H1 (cell line): ENCODE data around the gene MYO9A. TPM values are rescaled to one million over a fixed set of nuclear protein-coding genes. Genes with fewer than 3 reads are reported as not detected.

Source experiments
- CTCF ChIA-PET: fragments of 300-600 bp; sonication (Branson Sonifier 250); formaldehyde crosslinking; loops from one replicate; lab custom pipeline; 2021; ENCODE audit not compliant: partially characterized antibody; lab: Charles Lee
- POLR2A ChIA-PET: fragments of 300-600 bp; sonication (Branson Sonifier 250); formaldehyde crosslinking; loops from one replicate; lab custom pipeline; 2021; ENCODE audit warnings: inconsistent platforms; ENCODE audit not compliant: partially characterized antibody; lab: Charles Lee
- DNase-seq, 2 experiments: peaks; one replicate each; pipeline versions ENCODE4 v3.0.0 to v3.0.0-alpha.2; 2010 to 2022; ENCODE audit warnings: low spot score in 2 of 2, low read depth in 1 of 2, mixed read lengths in 1 of 2
- FAIRE-seq: peaks from 2 replicates; lab custom pipeline; 2011; peaks lifted over from hg19 to GRCh38; lab: Jason Lieb, UNC
- H2AFZ ChIP-seq: 2 replicates; pipeline ENCODE4 v1.8.1; 2012; ENCODE audit warnings: low read length, inconsistent platforms
- H2AK5ac ChIP-seq: 2 replicates; pipeline ENCODE4 v1.6.1; 2013; ENCODE audit warnings: low read depth, low read length
- H2BK120ac ChIP-seq: replicated peaks from 2 replicates; pipeline ENCODE3; 2013; ENCODE audit warnings: low read depth, low read length, inconsistent platforms
- H2BK12ac ChIP-seq: 2 replicates; pipeline ENCODE4 v1.6.1; 2013; ENCODE audit warnings: low read depth, low read length
- H2BK15ac ChIP-seq: 2 replicates; pipeline ENCODE4 v1.6.1; 2013; ENCODE audit warnings: low read length
- H2BK20ac ChIP-seq: 2 replicates; pipeline ENCODE4 v1.6.1; 2013; ENCODE audit warnings: low read length
- H2BK5ac ChIP-seq: 2 replicates; pipeline ENCODE4 v1.6.1; 2013; ENCODE audit warnings: low read depth, low read length
- H3K14ac ChIP-seq: 2 replicates; pipeline ENCODE4 v1.6.1; 2013; ENCODE audit warnings: inconsistent platforms; ENCODE audit not compliant: insufficient read length
- H3K18ac ChIP-seq: 2 replicates; pipeline ENCODE4 v1.6.1; 2013; ENCODE audit warnings: low read length; ENCODE audit errors: extremely low read depth
- H3K23ac ChIP-seq: 2 replicates; pipeline ENCODE4 v1.6.1; 2013; ENCODE audit warnings: inconsistent platforms; ENCODE audit not compliant: insufficient read length
- H3K23me2 ChIP-seq: 2 replicates; pipeline ENCODE4 v1.6.1; 2013; ENCODE audit warnings: low read depth, low read length
- H3K27ac ChIP-seq: 2 replicates; pipeline ENCODE4 v1.6.1; 2011; ENCODE audit warnings: low read depth, low read length, inconsistent platforms
- H3K27me3 ChIP-seq, 4 experiments: replicated peaks in 1 of 4; 1 replicate in 1 of 4; 2 replicates in 3 of 4; pipeline versions ENCODE4 v1.6.1 to v1.8.1; 2011 to 2013; ENCODE audit warnings: low read length in 3 of 4, mild to moderate bottlenecking in 3 of 4, inconsistent platforms in 2 of 4, mixed read lengths in 2 of 4, moderate library complexity in 1 of 4; ENCODE audit not compliant: control insufficient read depth in 3 of 4, insufficient read depth in 3 of 4; ENCODE audit errors: extremely low read depth in 1 of 4
- H3K36me3 ChIP-seq, 4 experiments: 2 replicates each; pipeline versions ENCODE4 v1.6.1 to v1.8.1; 2011 to 2013; ENCODE audit warnings: mild to moderate bottlenecking in 4 of 4, low read length in 3 of 4, moderate library complexity in 2 of 4, control low read depth in 1 of 4, inconsistent platforms in 1 of 4; ENCODE audit not compliant: insufficient read depth in 4 of 4, control insufficient read depth in 2 of 4
- H3K4ac ChIP-seq: replicated peaks from 2 replicates; pipeline ENCODE3; 2013; ENCODE audit warnings: low read length, low read depth, mixed read lengths, inconsistent platforms; ENCODE audit not compliant: insufficient read length
- H3K4me1 ChIP-seq, 4 experiments: replicated peaks in 1 of 4; 1 replicate in 1 of 4; 2 replicates in 3 of 4; pipeline versions ENCODE4 v1.6.1 to v1.8.1; 2011 to 2013; ENCODE audit warnings: low read length in 3 of 4, inconsistent platforms in 2 of 4, mixed read lengths in 1 of 4; ENCODE audit not compliant: insufficient read depth in 4 of 4, control insufficient read depth in 3 of 4
- H3K4me2 ChIP-seq, 2 experiments: 2 replicates each; pipeline versions ENCODE4 v1.6.1 to v1.8.1; 2011 to 2013; ENCODE audit warnings: low read depth in 2 of 2, low read length in 2 of 2, control low read depth in 1 of 2, inconsistent platforms in 1 of 2, mild to moderate bottlenecking in 1 of 2; ENCODE audit not compliant: insufficient read depth in 1 of 2
- H3K4me3 ChIP-seq, 4 experiments: fragments of 200-600, 300-600 bp in 1 of 4; sonication (generic), shearing (Covaris generic), sonication (Bioruptor Twin) in 1 of 4; 2 replicates each; pipeline versions ENCODE4 v1.5.1 to v1.8.1; 2011 to 2016; ENCODE audit warnings: low read length in 4 of 4, low read depth in 3 of 4, control low read depth in 2 of 4, inconsistent platforms in 2 of 4, mild to moderate bottlenecking in 2 of 4, mixed read lengths in 1 of 4, moderate library complexity in 1 of 4; ENCODE audit not compliant: insufficient read depth in 2 of 4; ENCODE audit errors: extremely low read depth in 1 of 4
- H3K56ac ChIP-seq: replicated peaks from 2 replicates; pipeline ENCODE3; 2013; ENCODE audit warnings: low read depth, mild to moderate bottlenecking, mixed read lengths, low read length, inconsistent platforms; ENCODE audit not compliant: insufficient read length
- H3K79me1 ChIP-seq: 2 replicates; pipeline ENCODE4 v1.6.1; 2013; ENCODE audit warnings: low read depth, low read length, control low read depth
- H3K79me2 ChIP-seq, 2 experiments: 2 replicates each; pipeline versions ENCODE4 v1.6.1 to v1.8.1; 2012 to 2013; ENCODE audit warnings: low read length in 2 of 2, mild to moderate bottlenecking in 2 of 2, inconsistent platforms in 1 of 2; ENCODE audit not compliant: insufficient read depth in 2 of 2, control insufficient read depth in 1 of 2
- H3K9ac ChIP-seq, 4 experiments: replicated peaks in 1 of 4; 1 replicate in 1 of 4; 2 replicates in 3 of 4; pipeline versions ENCODE4 v1.6.1 to v1.8.1; 2011 to 2013; ENCODE audit warnings: low read depth in 3 of 4, low read length in 3 of 4, control low read depth in 2 of 4, mild to moderate bottlenecking in 2 of 4, moderate library complexity in 2 of 4, inconsistent platforms in 1 of 4; ENCODE audit errors: extremely low read depth in 1 of 4
- H3K9me3 ChIP-seq, 2 experiments: 2 replicates each; pipeline versions ENCODE4 v1.6.1 to v1.8.1; 2012 to 2013; ENCODE audit warnings: mild to moderate bottlenecking in 2 of 2, moderate library complexity in 2 of 2, control low read depth in 1 of 2, inconsistent platforms in 1 of 2, low read depth in 1 of 2, low read length in 1 of 2, mixed read lengths in 1 of 2; ENCODE audit not compliant: insufficient read depth in 2 of 2
- H4K20me1 ChIP-seq, 2 experiments: replicated peaks in 1 of 2; 2 replicates each; pipeline versions ENCODE3 to v1.8.1; 2011 to 2013; ENCODE audit warnings: inconsistent platforms in 2 of 2, low read length in 2 of 2, mild to moderate bottlenecking in 1 of 2; ENCODE audit not compliant: insufficient read depth in 2 of 2, control insufficient read depth in 1 of 2
- H4K5ac ChIP-seq: 2 replicates; pipeline ENCODE4 v1.6.1; 2013; ENCODE audit warnings: low read length, low read depth, mixed read lengths, inconsistent platforms; ENCODE audit not compliant: insufficient read length
- H4K8ac ChIP-seq: 2 replicates; pipeline ENCODE4 v1.8.0; 2013; ENCODE audit warnings: mild to moderate bottlenecking, moderate library complexity, low read length, inconsistent platforms; ENCODE audit not compliant: insufficient read depth; ENCODE audit errors: extremely low read depth
- H4K91ac ChIP-seq: replicated peaks from 2 replicates; pipeline ENCODE3; 2013; ENCODE audit warnings: low read length, mixed read lengths, inconsistent platforms; ENCODE audit not compliant: insufficient read length
- ASH2L ChIP-seq: fragments of 200-600, 300-600 bp; sonication (generic); IDR thresholded peaks from one replicate; pipeline ENCODE4 v1.7.1; 2017; ENCODE audit warnings: low read length
- ATF3 ChIP-seq: IDR thresholded peaks from 2 replicates; pipeline ENCODE4 v1.6.1; 2011; ENCODE audit warnings: low read depth, mild to moderate bottlenecking, low read length; ENCODE audit not compliant: insufficient read depth
- CTBP2 ChIP-seq: IDR thresholded peaks from 2 replicates; pipeline ENCODE4 v1.7.0; 2011; ENCODE audit warnings: borderline replicate concordance, mild to moderate bottlenecking, moderate library complexity, mixed read lengths, low read length; ENCODE audit not compliant: insufficient read depth, insufficient read length
- GTF2F1 ChIP-seq: IDR thresholded peaks from 2 replicates; pipeline ENCODE4 v1.6.1; 2012; ENCODE audit warnings: low read depth, low read length, improper control_type of control experiment, borderline replicate concordance
- HDAC2 ChIP-seq, 2 experiments: fragments of 300-600 bp in 1 of 2; sonication (generic) in 1 of 2; IDR thresholded peaks; 2 replicates each; pipeline ENCODE4 v1.6.1; 2011 to 2012; ENCODE audit warnings: low read depth in 2 of 2, low read length in 2 of 2, mild to moderate bottlenecking in 2 of 2, moderate library complexity in 2 of 2, borderline replicate concordance in 1 of 2, inconsistent platforms in 1 of 2
- JUN ChIP-seq: IDR thresholded peaks from 2 replicates; pipeline ENCODE4 v1.6.1; 2011; ENCODE audit warnings: low read depth, mild to moderate bottlenecking, improper control_type of control experiment, low read length
- KDM5A ChIP-seq: fragments of 200-600 bp; IDR thresholded peaks from 2 replicates; pipeline ENCODE4 v1.7.1; 2012; ENCODE audit warnings: mild to moderate bottlenecking, low read length, inconsistent platforms, mixed read lengths
- SIX5 ChIP-seq: IDR thresholded peaks from 2 replicates; pipeline ENCODE4 v1.6.1; 2011; ENCODE audit warnings: mild to moderate bottlenecking, low read depth, low read length
- WGBS, 2 experiments: shearing (Covaris generic) in 1 of 2; methylation state at CpG; one replicate each; pipeline versions ENCODE4 v1.1.6 to v1.1.7; 2013 to 2015; ENCODE audit warnings: low lambda C conversion rate in 2 of 2, mixed read lengths in 2 of 2, inconsistent platforms in 1 of 2, low coverage in 1 of 2, missing lambda C conversion rate in 1 of 2; ENCODE audit not compliant: insufficient replicate concordance in 2 of 2, insufficient coverage in 1 of 2, insufficient read length in 1 of 2; ENCODE audit errors: extremely low coverage in 1 of 2, missing lambda C conversion rate in 1 of 2; 5-methylcytosine and 5-hydroxymethylcytosine counted together
- polyA plus RNA-seq, 7 experiments: library from polyadenylated mRNA; depleted of rRNA in 3 of 7; stranded (reverse) in 5 of 7; unstranded in 2 of 7; fragments of >200 nt in 5 of 7; fragments of 200-250 nt in 2 of 7; gene quantifications; 1 replicate in 5 of 7; 2 replicates in 1 of 7; 4 replicates in 1 of 7; pipeline versions ENCODE4 v1.2.1 to v1.2.3, GENCODE V29; 2011 to 2013; ENCODE audit warnings: missing spikeins in 2 of 7, mixed read lengths in 2 of 7
- total RNA-seq: library from RNA; stranded (reverse); fragmentation: NEBNext Ultra II Directional; extraction: Animal tissue kit (Norgen Biotek cat#: 25700); gene quantifications from 2 replicates; pipeline ENCODE4 v1.2.1, GENCODE V29; 2021
- TF ChIP-seq, protein P1 (sequence below): IDR thresholded peaks from 2 replicates; pipeline ENCODE4 v1.6.1; 2011; ENCODE audit warnings: low read length, improper control_type of control experiment

The MYO9A gene
- total and polyA plus RNA-seq, 2 of the 8 experiments (the other 6 are each of a cell fraction or from before 2014, with no cell fraction given) = 3.9 to 26.0 TPM

DNA sequence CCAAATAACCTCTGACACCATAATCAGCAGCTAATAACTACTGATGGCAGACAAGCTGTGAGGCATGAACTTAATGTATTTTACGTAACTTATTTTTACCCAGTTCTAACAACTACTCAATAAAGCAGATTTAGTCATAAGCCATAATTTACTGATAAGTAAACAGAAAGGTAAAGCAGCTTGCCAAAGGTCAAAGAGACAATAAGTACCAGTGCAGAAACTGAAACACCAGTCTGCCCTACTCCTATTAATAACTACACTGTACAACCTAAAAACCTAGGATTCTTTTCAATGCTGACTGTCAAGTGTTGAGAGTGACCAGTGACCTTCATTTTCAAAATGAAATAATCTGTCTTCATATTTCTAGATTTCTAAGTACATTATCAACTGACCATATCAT, 155.4 kb downstream of the MYO9A start:
- Histone ChIP-seq H3K4me2 (no peak overlapping the region), H3K56ac (no peak overlapping the region), H2BK15ac (no peak overlapping the region), H3K27me3 (peaks cover 0 to 1% (median 0%) of the 10 kb centered on the region in 4 experiments; a peak in 1 of 7 replicates), H3K23ac (no peak overlapping the region), H3K27ac (no peak overlapping the region), H3K4ac (no peak overlapping the region), H2AFZ (no peak overlapping the region), H3K4me3 (no peak overlapping the region), H3K14ac (no peak overlapping the region), H3K79me1 (no peaks in the 10 kb centered on the region), H3K4me1 (no peaks in the 10 kb centered on the region), H2BK12ac (no peak overlapping the region), H4K8ac (no peak overlapping the region), H2BK20ac (no peak overlapping the region), H2AK5ac (no peak overlapping the region), H3K36me3 (no peaks in the 10 kb centered on the region), H3K18ac (no peak overlapping the region), H3K79me2 (no peaks in the 10 kb centered on the region), H3K9me3 (no peaks in the 10 kb centered on the region), H3K9ac (no peak overlapping the region), H4K20me1 (peaks cover 0 to 1% of the 10 kb centered on the region in 2 experiments), H2BK120ac (no peak overlapping the region), H4K5ac (no peak overlapping the region), H2BK5ac (no peak overlapping the region), H4K91ac (no peak overlapping the region), H3K23me2 (no peaks in the 10 kb centered on the region; the same call in 1 of the 2 replicates)
- CTCF ChIA-PET = interaction anchor here (0.6 to 0.9 kb wide), 2 partner anchors 160 to 194 kb away, joined by 3 read pairs; no protein-coding TSS in a partner anchor
- POLR2A ChIA-PET = no interaction called here
- no peak for FAIRE-seq
- WGBS, 2 experiments = 85% methylated on average over 1 of the region's 1 CpG; no CpG with 5 or more reads in 1 of the 2 experiments
- TF ChIP-seq HDAC2 (IDR thresholded peaks at IDR 0.05; ENCODE audit: borderline replicate concordance in 1 of 2, low read depth in 2 of 2, low read length in 2 of 2) (no peak), GTF2F1 (no peak), JUN (no peak), ATF3 (no peak), KDM5A (no peak), SIX5 (no peak), CTBP2 (no peak), ASH2L (no peak)
- TF ChIP-seq, protein P1, sequence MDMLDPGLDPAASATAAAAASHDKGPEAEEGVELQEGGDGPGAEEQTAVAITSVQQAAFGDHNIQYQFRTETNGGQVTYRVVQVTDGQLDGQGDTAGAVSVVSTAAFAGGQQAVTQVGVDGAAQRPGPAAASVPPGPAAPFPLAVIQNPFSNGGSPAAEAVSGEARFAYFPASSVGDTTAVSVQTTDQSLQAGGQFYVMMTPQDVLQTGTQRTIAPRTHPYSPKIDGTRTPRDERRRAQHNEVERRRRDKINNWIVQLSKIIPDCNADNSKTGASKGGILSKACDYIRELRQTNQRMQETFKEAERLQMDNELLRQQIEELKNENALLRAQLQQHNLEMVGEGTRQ = no peak
- DNase-seq = no peak
